Skin of body (tissue), 2 donors: ENCODE results near the gene MARCHF9. TPM values are rescaled to one million over a fixed set of nuclear protein-coding genes. Genes with fewer than 3 reads are reported as not detected.

Experiments used
- DNase-seq: peaks from one replicate; lab custom pipeline; 2025; lab: John Stamatoyannopoulos, UW
- total RNA-seq: library from RNA; depleted of rRNA; stranded (reverse); fragments of >200 nt; gene quantifications from one replicate; pipeline ENCODE4 v1.2.3, GENCODE V29; 2014

The MARCHF9 gene
- total RNA-seq, 1 donor from 2014 or later, result 5.9 TPM

DNA sequence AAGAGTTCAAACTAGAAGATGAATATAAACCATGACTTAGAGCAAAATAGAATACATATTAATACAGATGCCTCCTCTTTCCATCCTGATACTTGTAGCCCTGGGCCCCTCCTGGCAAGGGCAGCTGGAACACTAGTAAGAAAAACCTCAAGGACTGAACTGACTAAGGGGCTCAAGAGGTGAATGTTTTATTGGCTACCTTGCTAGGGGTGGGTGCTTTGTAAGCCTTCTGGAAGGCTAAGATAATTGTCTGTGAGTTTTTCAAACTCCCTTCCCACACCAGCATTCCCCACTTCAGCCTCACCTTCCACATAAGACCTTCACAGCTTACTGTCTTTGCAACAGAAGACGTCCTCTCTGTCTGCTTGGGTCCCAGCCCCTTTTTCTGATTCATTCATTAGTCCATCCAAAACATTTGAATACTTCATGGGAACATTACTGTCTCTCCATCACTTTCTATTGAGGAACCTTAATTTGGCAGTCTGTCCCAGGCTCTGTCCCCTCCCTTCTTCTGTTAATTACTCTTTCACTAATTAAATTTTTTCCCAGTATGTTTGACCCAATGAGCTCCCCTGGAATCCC is 1.1 kb upstream of the MARCHF9 start:
- DNase-seq, result no peak

- DNase-seq, result no peak
These were observed 221 bp downstream of the MARCHF9 start for GRCh38 chr12:57755194-57755453.

- DNase-seq, result no peak
These were observed 810 bp downstream of the MARCHF9 start for GRCh38 chr12:57755454-57756372.

- DNase-seq, result no peak
These were observed 1.8 kb downstream of the MARCHF9 start for GRCh38 chr12:57756406-57757341.

- no peak for DNase-seq
These were observed 2.9 kb downstream of the MARCHF9 start for GRCh38 chr12:57757771-57758170.

- no peak for DNase-seq
These were observed 3.9 kb downstream of the MARCHF9 start for GRCh38 chr12:57758552-57759359.

GRCh38 chr12:57759360-57759980 is 4.6 kb downstream of the MARCHF9 start:
- no peak for DNase-seq

GRCh38 chr12:57760347-57760982 is 5.6 kb downstream of the MARCHF9 start:
- no peak for DNase-seq

- no peak for DNase-seq
These were observed 6.6 kb downstream of the MARCHF9 start for GRCh38 chr12:57761391-57761998.

GRCh38 chr12:57762463-57762862 is 7.6 kb downstream of the MARCHF9 start:
- no peak for DNase-seq

DNA sequence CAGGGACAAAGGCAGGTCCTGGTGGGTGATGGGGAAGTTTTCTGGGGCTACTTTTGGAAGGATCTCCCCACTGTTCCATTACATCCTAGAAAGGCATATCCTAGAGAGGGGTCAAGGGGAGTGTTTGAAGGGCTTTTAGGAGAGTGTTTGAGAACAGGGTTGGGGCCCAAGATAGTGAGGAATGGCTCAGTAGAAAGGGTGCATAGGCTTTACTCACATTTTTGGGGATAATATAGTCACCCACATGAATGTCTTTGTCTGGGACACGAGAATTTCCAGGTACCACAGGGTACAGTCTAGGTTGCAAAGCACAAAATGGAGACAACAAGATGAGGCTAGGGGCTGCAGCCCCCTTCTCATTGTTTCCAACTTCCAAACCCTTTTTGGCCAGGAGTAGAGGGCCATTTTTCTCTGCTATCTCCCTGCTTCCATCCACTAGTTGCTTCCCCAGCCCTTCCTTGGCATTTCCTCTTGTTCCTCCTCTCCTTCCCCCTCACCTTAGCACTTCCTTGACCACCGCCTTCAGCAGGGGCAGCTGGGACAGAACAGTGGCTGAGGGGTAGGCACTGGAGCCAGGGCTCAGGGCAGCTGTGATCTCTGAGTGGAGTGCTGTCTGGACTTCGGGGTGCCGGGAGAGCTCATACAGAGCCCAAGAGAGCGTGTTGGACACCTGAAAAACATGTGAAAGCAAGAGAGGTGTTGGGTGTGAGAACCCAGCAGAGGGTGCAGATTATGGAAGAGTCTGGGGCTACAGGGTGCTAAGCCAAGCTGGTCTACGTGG is 9.2 kb downstream of the MARCHF9 start:
- DNase-seq, result no peak

- DNase-seq, result no peak
These were observed 9.7 kb downstream of the MARCHF9 start for GRCh38 chr12:57764662-57765002.

- DNase-seq, result no peak
These were observed 10.2 kb downstream of the MARCHF9 start for GRCh38 chr12:57765003-57765697.

DNA sequence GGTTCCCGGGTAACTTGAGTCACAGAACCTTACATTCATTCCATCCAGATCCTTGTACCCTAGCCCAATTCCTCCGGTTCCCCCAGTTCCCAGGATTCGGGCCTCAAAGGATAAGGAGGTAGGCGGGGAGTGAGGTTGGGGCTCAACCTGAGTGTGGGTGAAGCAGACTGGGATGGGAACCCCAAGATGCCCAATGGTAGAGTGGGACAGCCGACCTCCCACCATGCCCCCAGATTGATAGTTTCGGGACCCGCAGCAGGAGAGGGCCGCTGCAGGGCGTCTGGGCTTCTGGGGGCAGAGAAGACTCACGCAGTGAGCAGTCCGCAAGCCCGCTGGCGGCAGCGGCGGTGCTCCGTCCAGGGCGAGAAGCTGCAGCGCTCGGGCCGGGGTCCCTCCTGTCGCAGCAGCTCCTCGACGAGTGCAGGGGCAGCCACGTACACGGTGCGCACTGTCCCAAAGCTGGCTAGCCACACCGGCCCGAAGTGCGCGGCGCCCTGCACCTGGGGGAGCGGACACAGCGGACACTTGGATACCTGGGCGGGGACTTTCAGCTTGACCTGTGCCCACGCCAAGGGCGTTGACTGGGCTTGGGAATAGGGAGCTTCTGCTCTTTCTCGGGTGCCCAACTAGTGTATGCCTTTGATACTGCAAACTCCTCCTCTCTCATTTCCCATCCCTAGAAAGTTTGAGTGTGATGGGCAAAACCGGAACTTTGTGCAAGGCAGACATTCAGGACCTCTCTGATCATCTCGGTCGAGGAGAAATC is 11.0 kb downstream of the MARCHF9 start:
- no peak for DNase-seq

- no peak for DNase-seq
These were observed 11.8 kb downstream of the MARCHF9 start, which contains the start of gene CYP27B1 for GRCh38 chr12:57766464-57767304. CYP27B1 (minus strand) TSS chr12:57767078; CDS start chr12:57767041, 37 bp downstream.

DNA sequence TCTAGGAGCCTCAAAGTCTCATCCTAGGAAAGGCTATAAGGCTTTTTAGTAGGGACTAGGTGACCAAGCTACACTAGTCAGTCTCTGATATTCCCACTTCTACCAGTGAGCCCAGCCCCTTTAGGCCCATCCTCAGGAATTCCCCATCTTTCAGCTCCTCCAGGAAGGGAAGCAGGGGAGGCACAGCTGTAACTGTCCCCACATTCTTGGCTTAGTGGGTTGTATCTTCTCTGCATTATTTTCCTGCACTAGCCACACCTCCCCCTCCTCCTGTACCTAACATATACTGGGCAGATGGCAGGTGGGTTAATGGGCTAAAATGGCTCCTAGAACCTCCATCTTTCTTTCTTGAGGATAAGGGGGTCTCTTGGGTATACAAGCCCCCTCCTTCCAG is 12.4 kb downstream of the MARCHF9 start:
- DNase-seq, result no peak

DNA sequence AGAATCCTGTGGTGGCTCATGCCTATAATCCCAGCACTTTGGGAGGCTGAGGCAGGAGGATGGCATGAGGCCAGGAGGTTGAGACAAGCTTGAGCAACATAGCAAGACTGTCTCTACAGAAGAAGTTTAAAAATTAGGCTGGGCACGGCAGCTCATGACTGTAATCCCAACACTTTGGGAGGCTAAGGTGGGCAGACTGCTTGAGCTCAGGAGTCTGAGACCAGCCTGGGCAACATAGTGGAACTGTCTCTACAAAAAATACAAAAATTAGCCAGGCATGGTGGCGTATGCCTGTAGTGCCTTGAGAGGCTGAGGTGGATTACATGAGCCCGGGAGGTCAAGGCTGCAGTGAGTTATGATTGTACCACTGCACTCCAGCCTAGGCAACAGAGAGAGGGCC is 13.0 kb downstream of the MARCHF9 start:
- no peak for DNase-seq
